SK-N-MC (cell line): Measurements from ENCODE around the gene TBXA2R.

Experiments used
- EZH2 ChIP-seq: fragments of 200-600 bp; sonication (generic); IDR thresholded peaks from one replicate; pipeline ENCODE4 v1.6.1; 2017; ENCODE audit warnings: antibody characterized with exemption
- FOXP2 ChIP-seq: optimal IDR thresholded peaks from 2 replicates; pipeline ENCODE3; 2011; ENCODE audit warnings: mild to moderate bottlenecking, moderate library complexity; ENCODE audit not compliant: insufficient read depth; ENCODE audit errors: extremely low read length, control extremely low read depth
- POLR2AphosphoS5 ChIP-seq: IDR thresholded peaks from 2 replicates; pipeline ENCODE4 v1.6.1; 2012; ENCODE audit warnings: mild to moderate bottlenecking, low read depth, low read length, borderline replicate concordance

DNA sequence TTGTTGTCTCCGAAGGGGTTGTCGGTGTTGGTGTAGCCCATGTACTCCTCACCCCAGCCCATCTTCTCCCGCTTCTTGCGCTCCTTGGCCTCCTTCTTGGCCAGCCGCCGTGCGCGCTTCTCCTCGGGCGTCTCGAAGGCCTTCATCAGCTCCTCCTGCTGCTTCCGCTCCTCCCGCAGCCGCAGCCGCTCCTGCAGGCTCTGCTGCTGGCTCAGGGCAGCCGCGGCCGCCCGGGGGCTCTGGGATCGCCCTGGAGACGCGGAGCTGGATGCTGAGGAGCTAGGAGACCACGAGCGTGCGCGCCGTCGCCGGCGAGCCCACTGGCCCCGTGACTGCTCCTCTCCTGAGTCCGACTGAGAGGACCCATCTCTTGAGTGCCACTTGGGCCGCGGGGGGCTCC is 17.0 kb upstream of the TBXA2R start:
- TF ChIP-seq EZH2 (no peak), POLR2AphosphoS5 (no peak), FOXP2 (no peak)
